Tibial artery (tissue), 4 donors: ENCODE data around the gene MAD1L1.

Source experiments
- DNase-seq, 2 donors: peaks; one replicate each; pipeline ENCODE4 v3.0.0-alpha.2; 2019
- H3K27ac ChIP-seq, 2 donors: fragments of 200-600 bp; sonication (generic) in 1 of 2; 1 replicate in 1 of 2; 2 replicates in 1 of 2; pipeline ENCODE4 v1.5.1; 2018 to 2019; ENCODE audit warnings: mild to moderate bottlenecking in 1 of 2
- H3K27me3 ChIP-seq, 2 donors: fragments of 200-600 bp; sonication (generic) in 1 of 2; one replicate each; pipeline versions ENCODE4 v1.5.1 to v1.6.0; 2016 to 2019
- H3K36me3 ChIP-seq, 3 donors: fragments of 200-600 bp; sonication (generic) in 2 of 3; one replicate each; pipeline ENCODE4 v1.5.1; 2016 to 2019; ENCODE audit warnings: mild to moderate bottlenecking in 2 of 3
- H3K4me1 ChIP-seq, 4 donors: fragments of 200-600 bp; sonication (generic) in 2 of 4; 1 replicate in 3 of 4; 2 replicates in 1 of 4; pipeline ENCODE4 v1.5.1; 2016 to 2019
- H3K4me3 ChIP-seq, 2 donors: fragments of 200-600 bp; sonication (generic) in 1 of 2; 1 replicate in 1 of 2; 2 replicates in 1 of 2; pipeline ENCODE4 v1.5.1; 2018 to 2019; ENCODE audit warnings: mild to moderate bottlenecking in 2 of 2
- H3K9me3 ChIP-seq, 3 donors: fragments of 200-600 bp; sonication (generic) in 1 of 3; one replicate each; pipeline ENCODE4 v1.5.1; 2016 to 2019
- intact Hi-C: fragments of 100-400 bp; cut with DNase I; formaldehyde crosslinking; loops from one replicate; pipeline ENCODE4 v1.15.0; 2023; ENCODE audit warnings: low total_unique reads
- TF ChIP-seq, protein P1 (sequence below), 2 experiments: fragments of 200-600 bp in 1 of 2; fragments of 450-650 bp in 1 of 2; IDR thresholded peaks; one replicate each; pipeline ENCODE4 v1.5.1; 2017 to 2019; ENCODE audit warnings: antibody characterized with exemption in 2 of 2, mild to moderate bottlenecking in 1 of 2, moderate library complexity in 1 of 2

The MAD1L1 gene

DNA sequence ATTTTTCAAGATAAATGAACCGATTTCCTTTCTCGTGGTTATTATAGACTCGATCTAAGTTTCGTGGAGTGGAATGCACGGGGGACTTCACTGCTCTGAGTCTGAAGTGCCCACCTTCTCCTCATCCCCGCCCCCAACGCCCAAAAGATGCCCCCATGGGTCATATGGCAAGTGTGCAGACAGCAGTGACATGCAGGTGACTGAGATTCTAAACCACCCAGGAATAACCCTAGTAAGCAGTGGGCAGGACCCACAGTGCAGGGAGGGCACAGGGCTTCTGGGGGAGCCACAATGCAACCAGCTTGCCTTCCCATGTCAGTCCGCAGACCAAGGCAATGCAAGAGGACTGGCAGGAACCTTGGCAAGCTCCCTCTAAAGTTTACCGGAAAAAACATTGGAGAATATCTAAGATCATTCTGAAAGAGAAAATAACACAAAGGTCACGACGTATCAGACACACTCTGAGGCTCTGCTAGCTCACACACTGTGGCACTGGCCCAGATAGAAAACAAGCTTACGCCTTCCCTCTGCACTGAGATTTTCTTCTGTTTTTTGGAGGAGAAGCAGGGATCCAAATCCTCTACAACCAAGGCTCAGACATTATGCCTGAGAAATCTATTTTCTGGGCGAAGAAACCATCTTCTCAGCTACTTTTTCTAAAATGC, 239.6 kb downstream of the MAD1L1 start:
- Histone ChIP-seq H3K4me3 (no peak overlapping the region), H3K27ac (no peak overlapping the region), H3K4me1 (no peaks in the 10 kb centered on the region), H3K27me3 (no peaks in the 10 kb centered on the region), H3K9me3 (no peaks in the 10 kb centered on the region), H3K36me3 (no peaks in the 10 kb centered on the region)
- TF ChIP-seq, protein P1, sequence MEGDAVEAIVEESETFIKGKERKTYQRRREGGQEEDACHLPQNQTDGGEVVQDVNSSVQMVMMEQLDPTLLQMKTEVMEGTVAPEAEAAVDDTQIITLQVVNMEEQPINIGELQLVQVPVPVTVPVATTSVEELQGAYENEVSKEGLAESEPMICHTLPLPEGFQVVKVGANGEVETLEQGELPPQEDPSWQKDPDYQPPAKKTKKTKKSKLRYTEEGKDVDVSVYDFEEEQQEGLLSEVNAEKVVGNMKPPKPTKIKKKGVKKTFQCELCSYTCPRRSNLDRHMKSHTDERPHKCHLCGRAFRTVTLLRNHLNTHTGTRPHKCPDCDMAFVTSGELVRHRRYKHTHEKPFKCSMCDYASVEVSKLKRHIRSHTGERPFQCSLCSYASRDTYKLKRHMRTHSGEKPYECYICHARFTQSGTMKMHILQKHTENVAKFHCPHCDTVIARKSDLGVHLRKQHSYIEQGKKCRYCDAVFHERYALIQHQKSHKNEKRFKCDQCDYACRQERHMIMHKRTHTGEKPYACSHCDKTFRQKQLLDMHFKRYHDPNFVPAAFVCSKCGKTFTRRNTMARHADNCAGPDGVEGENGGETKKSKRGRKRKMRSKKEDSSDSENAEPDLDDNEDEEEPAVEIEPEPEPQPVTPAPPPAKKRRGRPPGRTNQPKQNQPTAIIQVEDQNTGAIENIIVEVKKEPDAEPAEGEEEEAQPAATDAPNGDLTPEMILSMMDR (IDR thresholded peaks at IDR 0.05) = no peak
- no peak for DNase-seq
- intact Hi-C loops = no loop called here

DNA sequence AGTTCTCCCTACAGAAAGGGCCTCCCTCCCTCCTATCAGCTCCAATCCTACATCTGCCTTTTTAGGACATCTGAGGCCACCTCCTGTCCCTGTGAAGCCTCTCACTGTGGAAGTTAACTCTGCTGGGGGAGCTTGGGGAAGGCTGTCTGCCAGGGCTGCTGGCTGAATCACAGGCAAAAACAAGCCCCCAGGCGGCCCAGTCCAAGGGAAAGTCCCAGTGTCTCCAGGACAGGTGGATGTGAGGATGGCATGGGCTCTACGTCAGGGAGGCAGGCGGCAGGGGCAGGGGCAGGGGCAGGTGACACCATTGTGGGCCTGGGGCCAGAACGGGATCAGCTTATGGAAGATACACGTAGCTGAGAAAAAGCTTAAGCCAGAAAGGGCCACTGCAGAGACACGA, 240.2 kb downstream of the MAD1L1 start:
- Histone ChIP-seq H3K36me3 (no peaks in the 10 kb centered on the region), H3K27me3 (no peaks in the 10 kb centered on the region), H3K27ac (no peak overlapping the region), H3K9me3 (no peaks in the 10 kb centered on the region), H3K4me3 (no peak overlapping the region), H3K4me1 (no peaks in the 10 kb centered on the region)
- TF ChIP-seq, protein P1 (IDR thresholded peaks at IDR 0.05) = no peak
- intact Hi-C loops = no loop called here
- DNase-seq = no peak

DNA sequence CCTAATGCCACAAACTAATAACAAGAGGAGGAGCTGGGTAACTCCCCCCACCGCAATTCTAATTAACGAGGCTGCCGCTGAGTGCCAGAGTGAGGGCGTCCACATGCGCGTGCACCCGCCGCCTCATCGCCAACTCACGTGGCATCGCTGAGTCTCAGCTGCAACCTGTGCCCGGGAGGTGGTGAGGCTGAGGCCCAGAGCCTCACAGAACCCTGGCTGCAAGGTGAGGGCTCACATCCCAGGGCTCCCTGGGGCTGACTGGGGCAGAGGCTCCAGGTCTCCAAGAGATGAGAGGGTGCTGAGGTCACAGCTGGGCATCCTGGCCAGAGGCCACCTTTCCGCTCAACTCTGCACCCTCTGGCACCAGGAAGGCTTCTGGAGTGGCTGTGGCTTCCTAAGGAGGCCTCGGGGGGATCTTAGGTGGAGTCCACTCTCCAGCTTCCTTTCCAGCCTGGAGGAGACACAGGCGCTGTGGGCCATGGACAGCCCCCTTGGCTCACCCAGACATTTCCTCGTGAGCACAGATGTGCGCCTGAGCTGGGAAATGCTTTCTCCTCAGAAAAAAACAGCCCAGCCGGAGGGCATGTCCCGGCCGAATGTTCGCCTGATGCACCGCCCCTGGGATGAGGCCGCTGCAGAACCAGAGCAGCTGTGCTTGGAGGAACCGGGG, 242.6 kb downstream of the MAD1L1 start:
- TF ChIP-seq, protein P1 (IDR thresholded peaks at IDR 0.05) = no peak
- Histone ChIP-seq H3K36me3 (peaks cover 0 to 10% (median 0%) of the 10 kb centered on the region in 3 donors), H3K9me3 (no peaks in the 10 kb centered on the region), H3K4me3 (no peak overlapping the region), H3K27me3 (no peaks in the 10 kb centered on the region), H3K27ac (no peak overlapping the region), H3K4me1 (no peaks in the 10 kb centered on the region)
- no peak for DNase-seq
- intact Hi-C loops = no loop called here

DNA sequence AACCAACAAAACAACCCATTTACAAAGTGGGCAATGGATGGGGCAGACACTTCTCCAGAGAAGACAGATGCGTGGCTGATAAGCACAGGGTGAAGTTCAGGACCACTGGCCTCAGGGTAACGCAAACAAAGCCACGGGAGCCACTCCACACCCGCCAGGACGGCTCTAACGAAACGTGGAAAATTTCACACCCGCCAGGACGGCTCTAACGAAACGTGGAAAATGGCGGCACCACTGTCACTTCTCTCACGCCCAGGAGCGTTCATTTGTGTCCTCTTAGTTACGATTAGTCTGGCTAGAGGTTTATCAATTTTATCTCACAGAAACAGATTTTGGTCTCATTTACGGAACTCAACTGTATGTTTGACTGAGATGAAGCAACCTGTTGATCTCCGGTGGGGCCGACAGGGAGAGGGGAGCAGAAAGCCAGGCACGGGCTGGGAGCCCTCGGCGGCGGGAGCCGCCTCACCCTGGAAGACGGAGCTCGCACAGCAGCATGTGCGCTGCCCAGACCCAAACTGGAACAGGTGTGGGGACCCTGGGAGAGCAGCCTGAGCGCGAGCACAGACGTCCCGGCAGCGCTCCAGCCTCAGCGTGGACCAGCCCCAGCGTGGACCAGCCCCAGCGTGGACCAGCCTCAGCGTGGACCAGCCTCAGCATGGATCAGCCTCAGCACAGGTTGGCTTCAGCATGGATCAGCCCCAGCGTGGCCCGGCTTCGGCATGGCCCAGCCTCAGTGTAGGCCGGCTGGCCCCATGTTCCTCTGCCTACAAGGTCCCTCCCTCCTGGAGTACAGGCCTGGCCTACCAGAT, 243.5 kb downstream of the MAD1L1 start:
- intact Hi-C loops = no loop called here
- DNase-seq = no peak
- H3K4me3 ChIP-seq = no peak overlapping the region

DNA sequence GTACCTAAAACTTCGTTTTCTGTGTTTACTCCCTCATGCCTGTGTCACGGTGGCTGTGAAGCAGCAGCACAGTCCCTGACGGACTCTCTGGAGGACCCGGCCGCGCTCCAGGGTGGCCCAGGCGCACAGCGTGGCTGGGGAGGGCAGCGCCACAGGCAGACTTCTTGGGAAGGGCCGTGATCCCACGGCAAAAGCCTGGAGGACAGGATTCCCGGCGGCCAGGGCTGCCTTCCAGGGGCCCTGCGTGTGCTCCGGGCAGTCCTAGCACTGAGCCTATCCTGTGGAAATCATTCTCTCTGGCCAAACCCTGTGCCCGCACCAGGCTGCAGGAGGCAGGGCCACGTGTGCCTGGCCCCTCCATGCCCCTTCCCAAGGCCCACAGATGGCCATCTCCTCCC, 244.2 kb downstream of the MAD1L1 start:
- Histone ChIP-seq H3K4me1 (no peaks in the 10 kb centered on the region), H3K27ac (no peak overlapping the region), H3K27me3 (no peaks in the 10 kb centered on the region), H3K4me3 (no peak overlapping the region), H3K36me3 (peaks cover 0 to 10% (median 0%) of the 10 kb centered on the region in 3 donors), H3K9me3 (no peaks in the 10 kb centered on the region)
- DNase-seq = no peak
- TF ChIP-seq, protein P1 (IDR thresholded peaks at IDR 0.05) = no peak
- intact Hi-C loops = no loop called here

More for the DNA sequence above, 243.5 kb downstream of the MAD1L1 start:
- Histone ChIP-seq H3K27ac (no peak overlapping the region), H3K27me3 (no peaks in the 10 kb centered on the region), H3K36me3 (peaks cover 0 to 10% (median 0%) of the 10 kb centered on the region in 3 donors), H3K9me3 (no peaks in the 10 kb centered on the region), H3K4me1 (no peaks in the 10 kb centered on the region)
- TF ChIP-seq, protein P1 (IDR thresholded peaks at IDR 0.05) = no peak
